ENCODE measurements around the gene SESTD1. TPM values are rescaled to one million over a fixed set of nuclear protein-coding genes. Genes with fewer than 3 reads are reported as not detected.

SESTD1 gene
- total RNA-seq, 1 donor from 2014 or later: 92.4 TPM

GRCh38 chr2:179195141-179195540 is 69.5 kb downstream of the SESTD1 start:
- Mint-ChIP-seq H3K27me3 (ENCODE audit: unreplicated experiment) (no peaks in the 10 kb centered on the region), H3K9me3 (ENCODE audit: unreplicated experiment) (no peaks in the 10 kb centered on the region), H3K4me3 (ENCODE audit: unreplicated experiment) (no peak overlapping the region), H3K27ac (ENCODE audit: unreplicated experiment) (no peak overlapping the region), H3K36me3 (ENCODE audit: low read depth, unreplicated experiment) (peaks cover 27% of the 10 kb centered on the region), H3K4me1 (ENCODE audit: unreplicated experiment) (no peaks in the 10 kb centered on the region)
- TF ChIP-seq CTCF (IDR thresholded peaks at IDR 0.05; ENCODE audit: unreplicated experiment): no peak
- no peak for DNase-seq (ENCODE audit: low spot score)

GRCh38 chr2:179193759-179194394 is 70.8 kb downstream of the SESTD1 start:
- no peak for DNase-seq (ENCODE audit: low spot score)
- no peak for TF ChIP-seq CTCF (IDR thresholded peaks at IDR 0.05; ENCODE audit: unreplicated experiment)
- Mint-ChIP-seq H3K27me3 (ENCODE audit: unreplicated experiment) (no peaks in the 10 kb centered on the region), H3K27ac (ENCODE audit: unreplicated experiment) (no peak overlapping the region), H3K4me3 (ENCODE audit: unreplicated experiment) (no peak overlapping the region), H3K9me3 (ENCODE audit: unreplicated experiment) (no peaks in the 10 kb centered on the region), H3K4me1 (ENCODE audit: unreplicated experiment) (no peaks in the 10 kb centered on the region), H3K36me3 (ENCODE audit: low read depth, unreplicated experiment) (peaks cover 37% of the 10 kb centered on the region)

DNA sequence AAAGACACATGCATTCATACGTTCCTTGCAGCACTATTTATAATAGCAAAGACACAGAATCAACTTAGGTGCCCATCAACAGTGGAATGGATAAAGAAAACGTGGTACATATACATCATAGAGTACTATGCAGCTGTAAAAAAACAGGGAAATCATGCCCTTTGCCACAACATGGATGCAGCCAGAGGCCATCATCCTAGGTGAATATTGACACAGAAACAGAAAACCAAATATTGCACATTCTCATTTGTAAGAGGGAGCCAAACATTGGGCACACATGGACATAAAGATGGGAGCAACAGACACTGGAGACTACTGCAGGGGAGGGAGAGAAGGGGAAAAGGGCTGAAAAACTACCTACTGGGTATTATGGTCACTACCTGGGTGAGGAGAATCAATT is 73.5 kb downstream of the SESTD1 start:
- Mint-ChIP-seq H3K36me3 (ENCODE audit: low read depth, unreplicated experiment) (peaks cover 51% of the 10 kb centered on the region), H3K27me3 (ENCODE audit: unreplicated experiment) (no peaks in the 10 kb centered on the region), H3K4me1 (ENCODE audit: unreplicated experiment) (no peaks in the 10 kb centered on the region), H3K27ac (ENCODE audit: unreplicated experiment) (no peak overlapping the region), H3K4me3 (ENCODE audit: unreplicated experiment) (no peak overlapping the region), H3K9me3 (ENCODE audit: unreplicated experiment) (no peaks in the 10 kb centered on the region)
- DNase-seq (ENCODE audit: low spot score): no peak
- TF ChIP-seq CTCF (IDR thresholded peaks at IDR 0.05; ENCODE audit: unreplicated experiment): no peak

- Mint-ChIP-seq H3K9me3 (ENCODE audit: unreplicated experiment) (no peaks in the 10 kb centered on the region), H3K27ac (ENCODE audit: unreplicated experiment) (no peak overlapping the region), H3K27me3 (ENCODE audit: unreplicated experiment) (peaks cover under 1% of the 10 kb centered on the region), H3K4me3 (ENCODE audit: unreplicated experiment) (no peak overlapping the region), H3K36me3 (ENCODE audit: low read depth, unreplicated experiment) (peaks cover 32% of the 10 kb centered on the region), H3K4me1 (ENCODE audit: unreplicated experiment) (no peaks in the 10 kb centered on the region)
- no peak for DNase-seq (ENCODE audit: low spot score)
- no peak for TF ChIP-seq CTCF (IDR thresholded peaks at IDR 0.05; ENCODE audit: unreplicated experiment)
Observed at GRCh38 chr2:179186126-179186525, 78.5 kb downstream of the SESTD1 start.

DNA sequence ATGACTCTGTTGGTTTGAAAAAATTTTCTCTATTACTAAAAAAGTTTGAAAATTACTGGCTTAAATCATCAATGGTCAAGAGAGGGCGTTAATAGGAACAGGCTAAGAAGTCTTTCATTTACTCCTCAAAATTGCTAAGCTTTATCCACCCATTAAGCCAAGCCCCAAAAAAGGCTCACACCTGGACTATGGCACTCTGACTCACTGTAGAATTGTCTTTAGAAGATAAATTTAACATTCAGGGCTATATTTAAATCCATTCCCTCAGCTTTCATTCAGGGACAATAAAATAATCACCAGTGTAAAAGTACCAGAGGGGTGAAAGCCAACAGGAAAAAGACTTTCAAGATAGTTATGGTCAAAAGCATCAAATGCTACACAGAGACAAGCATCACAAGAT is 80.0 kb downstream of the SESTD1 start:
- no peak for TF ChIP-seq CTCF (IDR thresholded peaks at IDR 0.05; ENCODE audit: unreplicated experiment)
- Mint-ChIP-seq H3K9me3 (ENCODE audit: unreplicated experiment) (no peaks in the 10 kb centered on the region), H3K36me3 (ENCODE audit: low read depth, unreplicated experiment) (peaks cover 23% of the 10 kb centered on the region), H3K4me3 (ENCODE audit: unreplicated experiment) (no peak overlapping the region), H3K27ac (ENCODE audit: unreplicated experiment) (no peak overlapping the region), H3K27me3 (ENCODE audit: unreplicated experiment) (peaks cover 5% of the 10 kb centered on the region), H3K4me1 (ENCODE audit: unreplicated experiment) (peaks cover 3% of the 10 kb centered on the region)
- no peak for DNase-seq (ENCODE audit: low spot score)
